Fibroblast of lung (primary cell): Measurements from ENCODE around the gene RNASEH2B. TPM values are rescaled to one million over a fixed set of nuclear protein-coding genes. Genes with fewer than 3 reads are reported as not detected.

ENCODE experiments used
- DNase-seq, 2 donors: peaks; one replicate each; pipeline versions ENCODE4 v3.0.0 to v3.0.0-alpha.2; 2010; ENCODE audit warnings: low read depth in 2 of 2
- H2AFZ ChIP-seq: 2 replicates; pipeline ENCODE4 v1.5.1; 2012; ENCODE audit warnings: low read length, control low read depth, inconsistent platforms
- H3K27ac ChIP-seq: 2 replicates; pipeline ENCODE4 v1.5.1; 2011; ENCODE audit warnings: low read length, control low read depth; ENCODE audit not compliant: insufficient read depth
- H3K27me3 ChIP-seq: 2 replicates; pipeline ENCODE4 v1.5.1; 2011; ENCODE audit warnings: mild to moderate bottlenecking, low read length; ENCODE audit not compliant: control insufficient read depth, insufficient read depth
- H3K36me3 ChIP-seq: 2 replicates; pipeline ENCODE4 v1.5.1; 2011; ENCODE audit warnings: low read length; ENCODE audit not compliant: control insufficient read depth, insufficient read depth
- H3K4me1 ChIP-seq: 2 replicates; pipeline ENCODE4 v1.5.1; 2011; ENCODE audit warnings: low read length; ENCODE audit not compliant: control insufficient read depth, insufficient read depth; ENCODE audit errors: extremely low read depth
- H3K4me2 ChIP-seq: 2 replicates; pipeline ENCODE4 v1.5.1; 2011; ENCODE audit warnings: low read length, control low read depth; ENCODE audit not compliant: insufficient read depth; ENCODE audit errors: extremely low read depth
- H3K4me3 ChIP-seq, 4 experiments: fragments of 200-600 bp in 1 of 4; sonication (generic) in 1 of 4; replicated peaks in 1 of 4; 2 replicates each; pipeline ENCODE4 v1.5.1; 2011 to 2016; ENCODE audit warnings: low read length in 4 of 4, low read depth in 3 of 4, mild to moderate bottlenecking in 3 of 4, control low read depth in 2 of 4, inconsistent platforms in 1 of 4, mixed read lengths in 1 of 4; ENCODE audit not compliant: insufficient read depth in 1 of 4; ENCODE audit errors: control extremely low read depth in 1 of 4
- H3K79me2 ChIP-seq: 2 replicates; pipeline ENCODE4 v1.5.1; 2012; ENCODE audit warnings: mild to moderate bottlenecking, low read length, inconsistent platforms; ENCODE audit not compliant: control insufficient read depth, insufficient read depth
- H3K9ac ChIP-seq: 2 replicates; pipeline ENCODE4 v1.5.1; 2011; ENCODE audit warnings: mild to moderate bottlenecking, low read length, control low read depth; ENCODE audit not compliant: insufficient read depth
- H3K9me3 ChIP-seq: 2 replicates; pipeline ENCODE4 v1.5.1; 2012; ENCODE audit warnings: low read depth, low read length; ENCODE audit not compliant: control insufficient read depth, insufficient read depth
- H4K20me1 ChIP-seq: 2 replicates; pipeline ENCODE4 v1.5.1; 2011; ENCODE audit warnings: low read length; ENCODE audit not compliant: control insufficient read depth, insufficient read depth; ENCODE audit errors: extremely low read depth
- EZH2 ChIP-seq: IDR thresholded peaks from 2 replicates; pipeline ENCODE4 v1.5.1; 2012; ENCODE audit warnings: low read length, control low read depth, mild to moderate bottlenecking; ENCODE audit errors: missing control alignments
- polyA plus RNA-seq, 2 donors: library from polyadenylated mRNA; depleted of rRNA in 1 of 2; stranded (reverse) in 1 of 2; unstranded in 1 of 2; fragments of >200 nt; gene quantifications; 2 replicates each; pipeline ENCODE4 v1.2.1, GENCODE V29; 2011 to 2012; ENCODE audit warnings: missing spikeins in 1 of 2
- total RNA-seq: library from RNA; depleted of rRNA; stranded (reverse); fragments of >200 nt; gene quantifications from 2 replicates; pipeline ENCODE4 v1.2.1, GENCODE V29; 2014
- TF ChIP-seq, protein P1 (sequence below), 2 donors: IDR thresholded peaks in 1 of 2; conservative IDR thresholded peaks in 1 of 2; 1 replicate in 1 of 2; 2 replicates in 1 of 2; pipeline ENCODE4 v1.5.1; 2011 to 2012; ENCODE audit warnings: low read length in 2 of 2, control low read depth in 1 of 2, inconsistent platforms in 1 of 2, low read depth in 1 of 2, mild to moderate bottlenecking in 1 of 2

Gene RNASEH2B
- total and polyA plus RNA-seq, 2 donors (not counting 1 experiment from before 2014, with no cell fraction given): 24.5 to 68.7 TPM

DNA sequence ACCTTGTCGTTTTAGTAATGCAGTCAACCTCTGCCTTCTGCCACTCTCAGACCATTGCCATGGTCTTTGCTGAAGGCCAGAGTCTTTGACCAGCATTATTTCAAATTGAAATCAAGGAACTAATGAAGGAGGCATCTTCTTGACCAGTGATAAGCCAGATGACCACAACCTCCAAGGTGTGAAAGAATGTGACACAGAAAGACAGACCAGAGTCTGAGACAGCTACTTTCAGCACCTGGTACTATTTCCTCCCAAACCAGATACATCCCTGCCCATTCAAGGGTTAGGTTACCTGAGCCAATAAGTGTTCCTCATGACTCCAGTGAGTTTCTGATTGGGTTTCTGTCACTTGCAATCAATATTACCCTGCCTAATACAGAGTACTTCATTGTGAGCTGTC is 20.3 kb upstream of the RNASEH2B start:
- H3K27me3 ChIP-seq: no peaks in the 10 kb centered on the region
- no peak overlapping the region for H3K4me2 ChIP-seq
- no peak overlapping the region for H3K27ac ChIP-seq
- no peaks in the 10 kb centered on the region for H3K79me2 ChIP-seq
- no peak overlapping the region for H3K9ac ChIP-seq
- TF ChIP-seq, protein P1, sequence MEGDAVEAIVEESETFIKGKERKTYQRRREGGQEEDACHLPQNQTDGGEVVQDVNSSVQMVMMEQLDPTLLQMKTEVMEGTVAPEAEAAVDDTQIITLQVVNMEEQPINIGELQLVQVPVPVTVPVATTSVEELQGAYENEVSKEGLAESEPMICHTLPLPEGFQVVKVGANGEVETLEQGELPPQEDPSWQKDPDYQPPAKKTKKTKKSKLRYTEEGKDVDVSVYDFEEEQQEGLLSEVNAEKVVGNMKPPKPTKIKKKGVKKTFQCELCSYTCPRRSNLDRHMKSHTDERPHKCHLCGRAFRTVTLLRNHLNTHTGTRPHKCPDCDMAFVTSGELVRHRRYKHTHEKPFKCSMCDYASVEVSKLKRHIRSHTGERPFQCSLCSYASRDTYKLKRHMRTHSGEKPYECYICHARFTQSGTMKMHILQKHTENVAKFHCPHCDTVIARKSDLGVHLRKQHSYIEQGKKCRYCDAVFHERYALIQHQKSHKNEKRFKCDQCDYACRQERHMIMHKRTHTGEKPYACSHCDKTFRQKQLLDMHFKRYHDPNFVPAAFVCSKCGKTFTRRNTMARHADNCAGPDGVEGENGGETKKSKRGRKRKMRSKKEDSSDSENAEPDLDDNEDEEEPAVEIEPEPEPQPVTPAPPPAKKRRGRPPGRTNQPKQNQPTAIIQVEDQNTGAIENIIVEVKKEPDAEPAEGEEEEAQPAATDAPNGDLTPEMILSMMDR (conservative IDR thresholded peaks at IDR 0.05 in 1 of 2, IDR thresholded peaks at IDR 0.05 in 1 of 2; ENCODE audit: low read depth in 1 of 2, low read length in 2 of 2): no peak
- TF ChIP-seq EZH2: no peak
- H3K4me3 ChIP-seq: no peak overlapping the region
- no peak overlapping the region for H2AFZ ChIP-seq
- no peaks in the 10 kb centered on the region for H4K20me1 ChIP-seq
- H3K4me1 ChIP-seq: no peaks in the 10 kb centered on the region
- no peaks in the 10 kb centered on the region for H3K9me3 ChIP-seq
- no peaks in the 10 kb centered on the region for H3K36me3 ChIP-seq
- DNase-seq: no peak

DNA sequence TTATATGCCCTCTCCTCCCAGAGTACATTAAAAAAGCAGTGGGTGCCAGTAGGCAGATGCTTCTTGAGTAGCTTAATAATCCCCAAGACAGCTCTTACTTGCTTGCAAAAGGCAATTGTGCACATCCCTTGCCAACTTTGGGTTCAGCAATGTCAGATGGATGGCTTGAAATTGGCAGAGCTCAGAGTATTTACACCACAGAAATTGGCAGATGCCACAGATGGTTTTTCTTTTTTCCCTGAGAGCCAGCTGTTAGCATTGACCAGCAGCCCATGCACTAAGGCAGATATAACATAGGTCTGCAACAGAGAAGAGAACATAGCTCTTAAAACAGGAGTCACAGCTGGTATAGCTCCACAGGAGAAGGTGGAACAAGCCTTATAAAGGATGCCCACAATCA is 18.4 kb upstream of the RNASEH2B start:
- Histone ChIP-seq H3K4me2 (no peak overlapping the region), H3K4me3 (no peak overlapping the region), H3K9ac (no peak overlapping the region), H3K9me3 (no peaks in the 10 kb centered on the region), H4K20me1 (no peaks in the 10 kb centered on the region), H2AFZ (no peak overlapping the region), H3K4me1 (no peaks in the 10 kb centered on the region), H3K27ac (no peak overlapping the region), H3K36me3 (no peaks in the 10 kb centered on the region), H3K79me2 (no peaks in the 10 kb centered on the region), H3K27me3 (no peaks in the 10 kb centered on the region)
- DNase-seq: no peak
- TF ChIP-seq, protein P1 (conservative IDR thresholded peaks at IDR 0.05 in 1 of 2, IDR thresholded peaks at IDR 0.05 in 1 of 2; ENCODE audit: low read depth in 1 of 2, low read length in 2 of 2): no peak
- no peak for TF ChIP-seq EZH2

DNA sequence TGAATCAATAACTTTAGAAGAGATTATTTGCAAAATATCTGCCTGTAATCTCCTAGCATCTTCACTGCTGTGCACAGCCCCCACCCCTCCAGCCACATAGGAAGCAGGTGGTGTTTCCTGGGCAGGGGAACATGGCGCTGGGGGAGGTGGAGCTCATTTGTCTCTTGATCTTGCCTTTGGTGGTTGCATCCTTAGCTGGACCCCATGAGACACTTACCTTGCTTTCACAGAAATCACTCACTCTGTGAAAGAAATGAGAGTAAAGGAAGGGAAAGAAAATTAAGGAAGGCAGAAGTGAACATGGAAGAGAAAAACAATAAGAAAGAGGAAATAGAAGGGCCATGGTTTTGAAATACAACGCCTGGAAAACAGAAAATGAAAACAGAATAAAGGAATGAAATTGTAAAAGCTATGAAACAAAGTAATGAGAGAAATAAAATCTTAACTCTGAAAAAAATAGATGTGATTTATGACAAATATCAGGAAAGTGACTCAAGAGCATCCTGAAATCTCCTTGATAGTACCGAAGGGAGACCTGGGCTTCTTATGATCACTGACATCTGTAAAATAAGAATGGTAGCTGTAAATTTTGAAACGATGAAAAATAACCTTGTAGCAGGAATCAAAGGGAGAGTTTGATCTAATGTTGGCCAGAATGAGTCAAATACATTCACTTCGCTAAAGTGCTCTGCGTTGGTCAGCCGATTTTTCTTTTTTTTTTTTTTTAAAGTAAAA is 17.2 kb upstream of the RNASEH2B start:
- Histone ChIP-seq H3K79me2 (no peaks in the 10 kb centered on the region), H3K4me2 (no peak overlapping the region), H3K36me3 (no peaks in the 10 kb centered on the region), H3K4me1 (no peaks in the 10 kb centered on the region), H3K4me3 (no peak overlapping the region), H2AFZ (no peak overlapping the region), H3K27me3 (no peaks in the 10 kb centered on the region), H3K9ac (no peak overlapping the region), H3K27ac (no peak overlapping the region), H3K9me3 (no peaks in the 10 kb centered on the region), H4K20me1 (no peaks in the 10 kb centered on the region)
- no peak for DNase-seq
- no peak for TF ChIP-seq EZH2
- TF ChIP-seq, protein P1 (conservative IDR thresholded peaks at IDR 0.05 in 1 of 2, IDR thresholded peaks at IDR 0.05 in 1 of 2; ENCODE audit: low read depth in 1 of 2, low read length in 2 of 2): no peak
